GM21381 (cell line): ENCODE data around the gene BCL6B.
A peak's percentile ranks its signal among the peaks of the same experiment; 100 is the strongest.

ENCODE experiments used
- ATAC-seq: cut with Tn5 transposase; IDR thresholded peaks from one replicate; pipeline ENCODE4 v1.9.1; 2021; ENCODE audit warnings: mild to moderate bottlenecking, moderate library complexity; ENCODE audit not compliant: unreplicated experiment

BCL6B gene

DNA sequence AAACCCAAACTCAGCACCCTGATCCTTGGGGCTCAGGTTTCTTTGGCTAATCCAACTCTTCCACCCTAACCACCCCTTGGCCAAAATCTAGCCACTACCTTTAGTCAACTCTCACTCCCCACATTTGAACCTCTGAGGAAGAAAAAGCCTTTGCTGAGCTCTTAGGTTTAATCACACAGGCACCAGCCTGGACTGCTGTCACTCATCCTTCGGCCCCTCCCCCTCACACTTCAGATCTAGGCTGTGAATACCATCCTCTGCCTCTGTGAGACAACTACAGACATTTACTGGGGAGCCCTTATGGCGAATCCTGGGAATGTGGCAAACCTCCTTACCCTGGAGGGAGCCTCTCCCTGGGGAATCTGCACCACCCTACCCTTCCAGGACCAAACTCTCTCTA lies 15.7 kb upstream of the BCL6B start:
- ATAC-seq: no peak

DNA sequence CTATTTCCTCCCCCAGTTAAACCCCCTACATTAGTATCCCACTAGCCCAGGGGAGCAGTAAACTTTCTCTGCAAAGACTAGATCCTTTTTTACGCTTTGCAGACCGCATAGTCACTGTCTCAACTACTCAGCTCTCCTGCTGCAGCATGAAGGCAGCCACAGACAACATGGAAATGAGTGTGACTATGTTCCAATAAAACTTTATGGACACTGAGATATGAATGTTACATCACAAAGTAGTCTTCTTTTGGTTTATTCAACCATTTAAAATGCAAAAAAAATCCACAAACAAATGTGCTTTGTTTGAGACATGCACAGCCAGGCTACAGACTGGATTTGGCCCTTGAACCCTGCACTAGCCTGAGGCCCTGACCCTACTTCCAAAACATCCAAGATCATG lies 12.3 kb upstream of the BCL6B start:
- no peak for ATAC-seq

DNA sequence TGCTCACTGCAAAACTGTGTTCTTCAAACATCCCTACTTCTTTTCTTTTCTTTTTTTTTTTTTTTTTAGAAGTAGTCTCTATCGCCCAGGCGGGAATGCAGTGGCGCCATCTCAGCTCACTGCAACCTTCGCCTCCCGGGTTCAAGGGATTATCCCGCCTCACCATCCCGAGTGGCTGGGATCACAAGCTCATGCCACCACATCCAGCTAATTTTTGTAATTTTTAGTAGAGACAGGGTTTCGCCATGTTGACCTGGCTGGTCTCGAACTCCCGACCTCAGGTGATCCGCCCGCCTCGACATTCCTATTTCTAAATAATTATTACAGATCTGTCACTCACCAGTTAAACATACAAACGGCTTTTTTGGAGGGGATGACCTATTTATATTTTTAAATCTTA lies 11.4 kb upstream of the BCL6B start:
- ATAC-seq: no peak

DNA sequence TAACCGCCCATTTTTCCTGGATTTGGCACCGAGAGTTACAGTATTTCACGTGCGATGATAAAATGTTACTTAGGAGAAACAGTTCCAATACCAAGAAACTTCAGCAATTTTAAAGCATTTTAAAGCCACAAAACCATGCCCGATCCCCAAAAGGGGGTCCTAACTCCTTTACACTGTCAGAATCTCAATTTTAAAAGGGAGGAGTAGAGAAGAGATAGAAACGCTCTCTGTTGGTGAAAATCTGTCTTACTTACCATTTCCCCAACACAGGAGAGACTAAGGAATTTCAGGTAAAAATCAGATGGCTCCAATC lies 11.0 kb upstream of the BCL6B start:
- ATAC-seq: no peak

DNA sequence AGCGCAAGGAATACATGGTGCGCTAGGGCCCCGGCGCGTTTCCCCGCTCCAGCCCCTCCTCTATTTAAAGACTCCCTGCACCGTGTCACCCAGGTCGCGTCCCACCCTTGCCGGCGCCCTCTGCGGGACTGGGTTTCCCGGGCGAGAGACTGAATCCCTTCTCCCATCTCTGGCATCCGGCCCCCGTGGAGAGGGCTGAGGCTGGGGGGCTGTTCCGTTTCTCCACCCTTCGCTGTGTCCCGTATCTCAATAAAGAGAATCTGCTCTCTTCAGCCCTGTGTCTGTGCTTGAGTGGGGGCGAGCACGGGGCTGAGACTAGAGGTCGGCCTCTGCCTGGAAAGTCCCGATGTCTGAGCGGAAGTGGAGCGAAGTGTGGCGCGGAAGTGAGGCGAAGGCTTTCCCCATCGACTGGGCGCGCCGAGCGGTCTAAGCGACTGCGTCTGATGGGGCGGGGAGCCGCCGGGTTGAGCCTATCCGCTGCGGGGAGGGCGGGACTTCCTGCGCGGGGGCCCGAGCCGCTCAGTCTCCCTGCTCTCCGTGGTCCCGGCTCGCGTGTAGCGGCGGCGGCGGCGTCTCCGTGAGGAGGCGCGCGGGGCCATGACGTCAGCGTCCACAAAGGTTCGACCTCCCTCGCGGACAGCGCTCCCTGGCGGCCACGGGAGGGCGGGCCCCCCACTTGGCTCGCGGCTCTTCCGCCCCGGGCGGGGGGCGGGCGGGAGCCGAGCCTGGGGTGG lies 8.4 kb upstream of the BCL6B start:
- peak; percentile 75 for ATAC-seq

DNA sequence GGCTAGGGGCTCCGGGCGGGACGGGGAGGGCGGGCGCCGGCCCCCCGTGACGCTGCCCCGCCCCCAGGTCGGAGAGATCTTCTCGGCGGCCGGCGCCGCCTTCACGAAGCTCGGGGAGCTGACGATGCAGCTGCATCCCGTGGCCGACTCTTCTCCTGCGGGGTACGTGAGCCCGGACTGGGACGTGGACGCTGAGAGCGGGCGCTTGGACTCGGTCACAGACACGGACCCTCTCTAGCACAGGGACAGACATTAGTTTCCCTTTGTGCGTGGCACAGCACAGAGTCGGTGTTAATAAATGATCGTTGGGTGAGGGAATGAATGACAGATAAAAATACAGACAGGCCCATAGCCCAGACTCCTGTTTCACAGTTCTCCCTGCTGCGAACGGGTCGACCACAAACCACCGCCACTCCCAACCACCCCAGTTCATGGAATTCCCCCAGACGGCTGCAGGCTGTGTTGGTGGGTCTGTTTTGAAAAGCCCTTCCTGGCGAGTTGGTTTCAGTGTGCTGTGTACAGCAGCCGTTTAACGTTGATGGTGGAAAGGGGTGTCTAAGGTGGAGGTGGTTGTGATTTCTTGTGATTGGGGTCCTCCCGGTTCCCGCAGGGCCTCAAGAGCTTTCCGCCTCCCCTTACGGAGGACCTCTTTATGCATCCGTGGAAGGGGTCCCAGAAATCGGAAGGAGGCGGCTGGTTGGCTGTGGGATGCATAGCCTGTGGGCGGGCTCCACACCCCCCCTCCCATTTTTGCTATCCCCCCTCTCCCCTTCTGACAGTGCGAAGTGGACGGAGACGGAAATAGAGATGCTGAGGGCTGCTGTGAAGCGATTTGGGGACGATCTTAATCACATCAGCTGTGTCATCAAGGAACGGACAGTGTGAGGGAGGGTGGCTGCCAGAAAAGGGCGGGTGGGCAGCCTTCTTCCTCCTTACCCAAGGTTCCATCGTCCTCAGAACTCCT lies 7.6 kb upstream of the BCL6B start:
- ATAC-seq: peak; percentile 17

DNA sequence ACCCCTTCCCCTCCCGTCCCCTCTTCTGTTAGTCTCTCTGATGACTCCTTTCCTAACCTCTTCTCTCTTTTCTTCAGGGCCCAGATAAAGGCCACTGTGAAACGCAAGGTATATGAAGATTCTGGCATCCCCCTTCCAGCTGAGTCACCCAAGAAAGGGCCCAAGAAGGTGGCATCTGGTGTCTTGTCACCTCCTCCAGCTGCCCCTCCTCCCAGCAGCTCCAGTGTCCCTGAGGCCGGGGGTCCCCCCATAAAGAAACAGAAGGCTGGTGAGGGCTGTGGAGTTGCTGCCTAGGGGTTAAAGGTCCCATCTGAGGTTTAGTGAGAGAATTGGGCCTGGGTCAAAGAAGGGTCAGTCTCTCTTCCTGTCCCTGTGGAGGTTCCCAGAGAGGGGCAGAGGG lies 6.4 kb upstream of the BCL6B start:
- ATAC-seq: no peak

DNA sequence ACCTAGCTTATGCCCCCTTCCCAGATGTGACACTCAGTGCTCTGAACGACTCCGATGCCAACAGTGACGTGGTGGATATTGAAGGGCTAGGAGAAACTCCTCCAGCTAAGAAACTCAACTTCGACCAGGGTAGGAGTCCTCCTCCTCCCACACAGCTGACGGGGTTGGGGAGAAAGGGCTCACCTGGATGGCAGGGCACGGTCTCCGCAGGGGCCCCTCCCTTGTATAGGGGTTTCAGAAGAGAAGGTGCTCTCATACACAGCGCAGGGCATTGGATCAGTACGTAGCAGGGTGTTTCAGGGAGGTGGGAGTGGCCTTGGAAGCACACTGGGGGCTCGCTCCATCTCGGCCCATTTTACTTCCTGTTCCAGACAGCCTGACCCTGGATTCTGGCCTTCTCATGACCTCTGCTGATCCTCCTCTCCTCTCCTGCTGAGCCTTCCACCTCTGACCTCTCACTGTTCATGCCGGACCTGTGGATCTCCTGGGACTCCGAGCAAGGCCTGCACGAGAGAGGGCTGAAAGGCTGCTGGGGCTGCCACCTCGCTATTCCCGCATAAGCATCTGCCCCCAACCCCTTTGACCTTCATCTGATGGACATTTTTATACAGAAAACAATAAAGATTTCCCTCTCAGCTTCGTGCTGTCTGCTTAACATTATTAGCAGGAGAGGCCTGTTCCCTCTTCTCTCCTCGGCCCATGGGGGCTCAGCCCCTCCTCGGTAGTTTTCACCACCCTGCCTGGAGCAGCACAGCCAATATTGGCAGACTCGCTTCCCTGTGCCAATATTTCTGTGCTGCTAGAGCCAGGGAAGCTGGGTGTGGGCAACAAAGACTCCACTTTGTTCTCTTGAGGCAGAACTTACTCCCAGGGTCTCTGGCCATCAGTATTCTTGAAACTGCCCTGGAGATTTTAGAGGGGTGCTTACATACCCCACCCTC lies 5.7 kb upstream of the BCL6B start:
- no peak for ATAC-seq

DNA sequence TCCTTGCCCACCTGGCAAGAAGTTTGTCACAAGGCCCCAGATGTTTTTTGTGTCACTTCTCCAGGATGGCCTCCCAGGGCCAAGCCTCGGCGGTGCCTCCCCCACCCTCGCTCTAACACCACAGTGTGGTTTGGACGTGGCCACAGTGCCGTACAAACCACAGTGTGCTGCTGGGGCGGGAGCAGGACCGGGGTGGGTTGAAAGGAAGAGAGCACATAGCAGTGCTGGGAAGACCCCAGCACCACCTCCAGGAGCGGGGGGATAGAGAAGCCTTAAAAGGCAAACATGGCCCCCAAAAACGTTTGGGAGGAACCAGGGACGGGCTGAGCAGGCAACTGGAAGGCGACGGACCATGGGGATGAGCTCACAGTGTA lies 5.0 kb upstream of the BCL6B start:
- no peak for ATAC-seq

DNA sequence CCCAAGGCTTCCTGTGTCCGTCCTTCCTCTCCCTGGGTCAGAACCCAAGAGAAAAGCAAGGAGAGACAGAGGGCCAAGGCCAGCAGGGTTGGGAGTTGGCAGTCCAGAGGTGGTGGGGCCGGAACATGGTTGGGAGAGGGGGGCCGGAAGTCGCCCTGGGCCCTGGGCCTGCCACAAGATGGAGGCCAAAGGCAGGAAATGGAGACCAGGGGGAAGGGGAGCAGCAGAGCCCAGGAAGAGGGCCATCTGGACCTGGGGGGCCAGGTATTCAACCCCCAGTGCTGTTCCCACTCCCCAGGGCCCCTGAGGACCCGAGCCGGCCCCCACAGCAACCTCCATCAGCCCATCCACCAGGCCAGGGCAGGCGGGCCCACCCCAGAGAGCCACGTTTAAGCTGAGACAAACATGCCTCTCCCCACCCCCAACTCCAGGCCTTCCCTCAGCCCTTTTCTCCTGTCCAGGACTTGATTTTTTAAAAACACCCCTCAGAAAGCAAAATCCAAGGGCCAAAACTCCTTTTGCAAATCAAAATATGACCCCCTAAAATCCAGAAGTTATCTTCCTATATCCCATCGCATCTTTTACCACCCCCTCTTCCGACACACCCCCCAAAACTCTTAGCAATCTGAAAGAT lies 4.4 kb upstream of the BCL6B start:
- ATAC-seq: no peak

DNA sequence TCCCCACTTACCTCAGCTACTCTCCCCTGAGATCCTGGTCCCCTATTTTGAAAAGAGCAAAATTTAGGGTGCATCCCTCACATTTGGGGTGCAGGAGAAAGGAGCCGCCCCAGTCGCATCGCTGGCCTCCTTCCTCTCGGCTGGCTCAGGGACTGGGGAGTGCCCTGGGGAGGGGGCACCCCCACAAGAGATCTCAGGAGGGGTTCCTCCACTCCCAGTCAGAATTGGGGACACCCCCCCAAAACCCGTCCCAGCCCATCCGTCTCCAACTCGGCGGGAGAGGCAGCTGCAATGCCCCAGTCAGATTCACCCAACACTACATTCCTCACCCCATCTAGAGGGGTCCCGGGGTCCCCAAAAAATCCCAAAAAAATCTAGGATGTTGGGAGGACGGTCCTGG lies 3.5 kb upstream of the BCL6B start:
- ATAC-seq: no peak

DNA sequence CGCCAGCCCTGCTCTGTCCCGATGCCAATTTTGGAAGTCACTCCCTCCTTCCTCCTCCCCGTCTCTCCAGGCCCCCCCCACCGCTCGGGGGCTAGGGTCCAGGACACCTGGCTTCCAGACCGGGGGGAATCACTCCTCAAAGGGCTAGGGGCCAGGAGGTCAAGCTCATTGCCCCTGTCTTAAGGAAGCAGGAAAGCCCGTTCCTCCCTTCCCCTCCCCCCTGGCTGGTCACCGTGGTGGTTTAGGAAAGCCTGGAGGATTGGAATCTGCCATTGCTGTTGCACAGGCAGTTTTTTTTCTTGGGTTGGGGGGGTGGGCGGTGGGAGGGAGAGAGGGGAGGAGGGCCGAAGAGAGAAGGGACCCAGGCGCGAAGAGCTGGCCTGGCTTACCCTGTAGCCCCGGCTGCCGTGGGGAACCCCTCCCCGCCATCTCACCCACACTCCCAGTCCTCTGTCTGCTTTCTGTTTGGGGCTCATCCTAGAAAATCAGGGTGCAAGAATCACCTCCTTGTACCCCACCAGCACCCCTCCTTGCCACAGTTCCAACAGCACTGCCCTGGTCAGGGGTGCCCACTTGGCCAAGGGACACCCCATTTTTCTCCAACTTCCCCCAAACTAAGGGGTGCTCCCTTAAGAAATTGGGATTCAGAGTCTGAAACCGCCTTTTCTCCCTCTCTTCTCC lies 2.9 kb upstream of the BCL6B start:
- ATAC-seq: no peak

DNA sequence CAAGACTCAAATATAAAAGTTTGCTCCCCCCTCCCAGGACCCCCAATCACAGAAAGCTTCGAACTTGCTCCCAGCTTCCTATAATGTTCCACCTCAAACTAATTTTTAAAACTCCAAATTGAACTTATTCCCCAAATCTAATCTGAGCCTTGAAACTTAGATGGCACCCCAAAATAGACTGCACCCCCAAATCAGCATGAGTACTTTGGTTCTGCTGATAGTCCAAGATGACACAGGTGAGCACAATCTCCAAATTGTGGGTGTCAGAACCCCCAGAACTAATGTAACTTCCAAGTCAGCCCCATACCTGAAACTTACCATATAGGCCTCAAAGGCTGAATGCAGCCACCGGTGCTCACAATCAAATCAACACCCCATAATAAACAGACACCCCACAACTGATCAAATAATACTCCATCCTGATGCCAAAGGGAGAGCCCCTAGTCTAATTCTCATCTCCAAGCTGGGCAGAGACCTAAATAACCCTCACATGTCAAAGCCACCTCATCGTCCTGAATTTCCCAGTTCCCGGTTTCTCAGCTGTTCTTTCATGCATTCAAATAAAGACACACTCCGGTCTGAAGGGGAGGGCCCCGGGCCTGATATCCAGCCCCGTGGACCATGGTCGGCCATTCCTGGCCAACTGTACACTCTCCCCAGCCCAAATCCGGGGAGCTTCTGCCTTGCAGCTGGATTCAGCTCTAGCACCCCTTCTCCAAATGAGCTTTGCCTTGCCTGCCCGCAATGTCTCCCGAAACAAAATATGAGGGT lies 1.8 kb upstream of the BCL6B start:
- ATAC-seq: no peak

DNA sequence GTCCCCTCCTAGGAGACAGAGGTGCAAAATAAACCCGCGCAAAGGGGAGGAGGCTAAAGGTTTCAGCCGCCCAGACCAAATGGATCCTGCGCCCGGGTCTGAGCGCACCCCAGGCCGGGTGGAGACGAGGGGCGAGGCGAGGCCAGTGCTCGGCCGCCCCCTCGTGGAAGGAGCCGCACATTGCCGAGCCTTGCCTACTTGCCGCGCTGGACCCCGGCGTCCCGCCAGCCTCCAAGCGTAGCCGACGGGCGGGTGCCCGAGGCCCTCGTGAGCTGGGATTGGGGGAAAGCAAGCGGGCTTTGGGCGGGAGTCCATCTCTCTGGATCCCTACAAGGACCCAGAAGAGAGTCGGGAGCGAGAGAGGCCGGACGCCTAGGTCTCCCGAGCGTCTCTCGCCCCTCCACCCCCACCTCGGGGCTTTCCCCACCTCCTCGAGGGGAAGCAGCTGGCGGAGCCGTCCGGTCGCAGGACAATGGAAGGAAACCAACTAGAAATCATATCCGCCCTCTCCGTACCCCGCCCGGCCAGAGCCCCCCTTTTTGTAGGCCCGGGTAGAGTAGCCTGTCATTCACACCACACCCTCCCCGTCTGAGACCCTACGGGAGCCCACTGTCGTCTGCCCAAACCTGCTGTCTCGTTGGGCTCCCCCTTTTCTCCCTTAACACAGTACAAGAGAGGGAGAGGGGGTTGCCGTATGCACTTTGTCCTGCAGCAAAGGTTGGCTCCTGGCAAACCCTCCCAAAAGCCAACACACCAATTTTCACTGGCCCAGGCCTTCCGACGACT lies 664 bp upstream of the BCL6B start:
- peak; percentile 69 for ATAC-seq

DNA sequence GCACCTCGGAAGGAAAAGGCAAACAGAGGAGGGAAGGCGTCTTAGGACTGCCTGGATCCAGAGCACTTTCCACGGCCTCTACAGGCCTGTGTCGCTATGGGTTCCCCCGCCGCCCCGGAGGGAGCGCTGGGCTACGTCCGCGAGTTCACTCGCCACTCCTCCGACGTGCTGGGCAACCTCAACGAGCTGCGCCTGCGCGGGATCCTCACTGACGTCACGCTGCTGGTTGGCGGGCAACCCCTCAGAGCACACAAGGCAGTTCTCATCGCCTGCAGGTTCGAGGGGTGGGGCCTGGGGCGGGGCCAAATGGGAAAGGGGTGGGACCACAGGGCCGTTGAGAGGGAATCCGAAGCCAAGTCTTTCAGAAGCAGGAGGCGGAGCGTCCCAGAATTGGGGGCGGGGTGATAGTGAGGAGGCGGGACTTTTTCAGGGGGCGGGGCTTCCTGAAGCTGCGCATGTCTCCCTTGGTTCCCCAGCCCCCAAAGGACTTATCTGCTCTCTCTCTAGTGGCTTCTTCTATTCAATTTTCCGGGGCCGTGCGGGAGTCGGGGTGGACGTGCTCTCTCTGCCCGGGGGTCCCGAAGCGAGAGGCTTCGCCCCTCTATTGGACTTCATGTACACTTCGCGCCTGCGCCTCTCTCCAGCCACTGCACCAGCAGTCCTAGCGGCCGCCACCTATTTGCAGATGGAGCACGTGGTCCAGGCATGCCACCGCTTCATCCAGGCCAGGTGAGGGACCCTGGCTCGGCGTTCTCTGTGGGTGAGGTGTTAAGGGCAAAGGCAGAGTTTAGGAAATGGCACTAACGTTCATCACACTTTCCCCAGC lies 939 bp downstream of the BCL6B start:
- ATAC-seq: no peak

DNA sequence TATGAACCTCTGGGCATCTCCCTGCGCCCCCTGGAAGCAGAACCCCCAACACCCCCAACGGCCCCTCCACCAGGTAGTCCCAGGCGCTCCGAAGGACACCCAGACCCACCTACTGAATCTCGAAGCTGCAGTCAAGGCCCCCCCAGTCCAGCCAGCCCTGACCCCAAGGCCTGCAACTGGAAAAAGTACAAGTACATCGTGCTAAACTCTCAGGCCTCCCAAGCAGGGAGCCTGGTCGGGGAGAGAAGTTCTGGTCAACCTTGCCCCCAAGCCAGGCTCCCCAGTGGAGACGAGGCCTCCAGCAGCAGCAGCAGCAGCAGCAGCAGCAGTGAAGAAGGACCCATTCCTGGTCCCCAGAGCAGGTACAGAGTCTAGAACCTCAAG lies 1.5 kb downstream of the BCL6B start:
- ATAC-seq: no peak

DNA sequence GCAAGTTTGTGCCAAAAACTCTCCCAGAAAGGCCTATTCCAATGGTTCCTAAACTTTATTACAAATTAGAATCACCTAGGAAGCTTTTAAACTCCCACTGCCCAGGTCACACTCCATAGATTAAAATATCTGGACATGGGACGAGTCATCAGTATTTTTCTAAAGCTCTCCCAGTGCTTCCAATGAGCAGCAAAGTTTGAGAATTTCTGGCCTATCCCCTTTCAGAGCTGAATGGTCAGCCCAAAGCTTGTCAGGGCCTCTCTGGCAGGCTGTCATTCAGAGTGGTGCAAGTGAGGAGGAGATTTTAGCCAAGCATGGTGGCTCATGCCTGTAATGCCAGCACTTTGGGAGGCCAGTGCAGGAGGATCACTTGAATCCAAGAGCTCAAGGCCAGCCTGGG lies 2.4 kb downstream of the BCL6B start:
- no peak for ATAC-seq
